H1 (cell line): Measurements from ENCODE around the gene SANBR. TPM values are rescaled to one million over a fixed set of nuclear protein-coding genes. Genes with fewer than 3 reads are reported as not detected.

ENCODE experiments used
- BCL11A ChIP-seq, 2 experiments: IDR thresholded peaks; one replicate each; pipeline ENCODE4 v1.6.1; 2011; ENCODE audit warnings: low read depth in 2 of 2, low read length in 2 of 2, mild to moderate bottlenecking in 2 of 2
- RAD21 ChIP-seq, 2 experiments: IDR thresholded peaks in 1 of 2; conservative IDR thresholded peaks in 1 of 2; 2 replicates each; pipeline ENCODE4 v1.6.1; 2011; ENCODE audit warnings: low read depth in 2 of 2, low read length in 2 of 2, improper control_type of control experiment in 1 of 2, inconsistent platforms in 1 of 2, mild to moderate bottlenecking in 1 of 2, moderate library complexity in 1 of 2
- SIN3A ChIP-seq, 2 experiments: IDR thresholded peaks in 1 of 2; conservative IDR thresholded peaks in 1 of 2; 2 replicates each; pipeline ENCODE4 v1.6.1; 2011 to 2012; ENCODE audit warnings: low read length in 2 of 2, improper control_type of control experiment in 1 of 2, low read depth in 1 of 2, mild to moderate bottlenecking in 1 of 2
- SIRT6 ChIP-seq: IDR thresholded peaks from one replicate; pipeline ENCODE4 v1.7.1; 2012; ENCODE audit warnings: low read length, inconsistent platforms
- TAF1 ChIP-seq: IDR thresholded peaks from 2 replicates; pipeline ENCODE4 v1.6.1; 2011; ENCODE audit warnings: mild to moderate bottlenecking, low read depth, low read length
- TAF7 ChIP-seq: optimal IDR thresholded peaks from 2 replicates; pipeline ENCODE3; 2011; ENCODE audit warnings: low read depth, mild to moderate bottlenecking, inconsistent platforms, low read length, moderate library complexity, borderline replicate concordance
- polyA plus RNA-seq, 7 experiments: library from polyadenylated mRNA; depleted of rRNA in 3 of 7; stranded (reverse) in 5 of 7; unstranded in 2 of 7; fragments of >200 nt in 5 of 7; fragments of 200-250 nt in 2 of 7; gene quantifications; 1 replicate in 5 of 7; 2 replicates in 1 of 7; 4 replicates in 1 of 7; pipeline versions ENCODE4 v1.2.1 to v1.2.3, GENCODE V29; 2011 to 2013; ENCODE audit warnings: missing spikeins in 2 of 7, mixed read lengths in 2 of 7
- total RNA-seq: library from RNA; stranded (reverse); fragmentation: NEBNext Ultra II Directional; extraction: Animal tissue kit (Norgen Biotek cat#: 25700); gene quantifications from 2 replicates; pipeline ENCODE4 v1.2.1, GENCODE V29; 2021
- TF ChIP-seq, protein P1 (sequence below): IDR thresholded peaks from 2 replicates; pipeline ENCODE4 v1.6.1; 2012; ENCODE audit warnings: low read length, inconsistent platforms

The SANBR gene
- total and polyA plus RNA-seq, 2 of the 8 experiments (the other 6 are each of a cell fraction or from before 2014, with no cell fraction given) = 3.4 to 12.1 TPM

DNA sequence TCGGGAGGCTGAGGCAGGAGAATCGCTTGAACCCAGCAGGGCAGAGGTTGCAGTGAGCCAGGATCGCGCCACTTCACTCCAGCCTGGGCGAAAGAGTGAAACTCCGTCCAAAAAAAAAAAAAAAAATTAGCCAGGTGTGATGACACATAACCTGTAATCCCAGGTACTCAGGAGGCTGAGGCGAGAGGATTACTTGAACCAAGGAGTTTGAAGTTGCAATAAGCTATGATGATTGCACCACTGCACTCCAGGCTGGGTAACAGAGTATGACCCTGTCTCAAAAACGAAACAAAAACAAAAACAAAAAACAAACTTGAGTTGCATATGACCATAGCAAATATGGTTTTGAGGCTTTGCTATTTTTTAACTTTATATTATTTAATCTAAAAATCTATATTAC lies 25.8 kb downstream of the SANBR start (continued):
- TF ChIP-seq RAD21 (IDR thresholded peaks at IDR 0.05 in 1 of 2, conservative IDR thresholded peaks at IDR 0.05 in 1 of 2; ENCODE audit: low read depth in 2 of 2, low read length in 2 of 2) (no peak), SIN3A (conservative IDR thresholded peaks at IDR 0.05 in 1 of 2, IDR thresholded peaks at IDR 0.05 in 1 of 2; ENCODE audit: low read depth in 1 of 2, low read length in 2 of 2) (no peak), SIRT6 (no peak), TAF1 (no peak), BCL11A (IDR thresholded peaks at IDR 0.05; ENCODE audit: low read depth in 2 of 2, low read length in 2 of 2) (no peak), TAF7 (no peak)
- TF ChIP-seq, protein P1, sequence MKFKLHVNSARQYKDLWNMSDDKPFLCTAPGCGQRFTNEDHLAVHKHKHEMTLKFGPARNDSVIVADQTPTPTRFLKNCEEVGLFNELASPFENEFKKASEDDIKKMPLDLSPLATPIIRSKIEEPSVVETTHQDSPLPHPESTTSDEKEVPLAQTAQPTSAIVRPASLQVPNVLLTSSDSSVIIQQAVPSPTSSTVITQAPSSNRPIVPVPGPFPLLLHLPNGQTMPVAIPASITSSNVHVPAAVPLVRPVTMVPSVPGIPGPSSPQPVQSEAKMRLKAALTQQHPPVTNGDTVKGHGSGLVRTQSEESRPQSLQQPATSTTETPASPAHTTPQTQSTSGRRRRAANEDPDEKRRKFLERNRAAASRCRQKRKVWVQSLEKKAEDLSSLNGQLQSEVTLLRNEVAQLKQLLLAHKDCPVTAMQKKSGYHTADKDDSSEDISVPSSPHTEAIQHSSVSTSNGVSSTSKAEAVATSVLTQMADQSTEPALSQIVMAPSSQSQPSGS = no peak
